WERI-Rb-1 (cell line): ENCODE results near the gene MEF2A.

Experiments used
- DNase-seq: peaks from one replicate; pipeline ENCODE4 v3.0.0-alpha.2; 2020
- H3K27ac ChIP-seq: fragments of 250-450 bp; sonication (Bioruptor Pico); 2 replicates; pipeline ENCODE4 v1.5.1; 2020; ENCODE audit warnings: mild to moderate bottlenecking, moderate library complexity
- H3K27me3 ChIP-seq: fragments of 250-450 bp; sonication (Bioruptor Pico); 2 replicates; pipeline ENCODE4 v1.5.1; 2021; ENCODE audit warnings: mild to moderate bottlenecking, low read depth, moderate library complexity; ENCODE audit not compliant: insufficient read depth, severe bottlenecking
- H3K36me3 ChIP-seq: fragments of 250-450 bp; sonication (Bioruptor Pico); 2 replicates; pipeline ENCODE4 v1.5.1; 2020; ENCODE audit warnings: mild to moderate bottlenecking, moderate library complexity
- H3K4me3 ChIP-seq: 2 replicates; pipeline ENCODE4 v1.5.1; 2011; ENCODE audit warnings: low read depth, mild to moderate bottlenecking, control low read depth, low read length
- H3K9me3 ChIP-seq: fragments of 250-450 bp; sonication (Bioruptor Pico); 2 replicates; pipeline ENCODE4 v1.5.1; 2021; ENCODE audit warnings: mild to moderate bottlenecking, moderate library complexity; ENCODE audit not compliant: severe bottlenecking
- CTCF ChIP-seq: IDR thresholded peaks from 2 replicates; pipeline ENCODE4 v1.5.1; 2011; ENCODE audit warnings: low read depth, mild to moderate bottlenecking, control low read depth, inconsistent platforms, low read length

The MEF2A gene

GRCh38 chr15:99683000-99683670, 117.4 kb downstream of the MEF2A start:
- H3K27ac ChIP-seq: no peak overlapping the region
- no peak for DNase-seq
- peaks cover 7% of the 10 kb centered on the region for H3K9me3 ChIP-seq
- no peak overlapping the region for H3K4me3 ChIP-seq
- no peak for TF ChIP-seq CTCF
- no peaks in the 10 kb centered on the region for H3K27me3 ChIP-seq
- peaks cover 13% of the 10 kb centered on the region for H3K36me3 ChIP-seq

- H3K36me3 ChIP-seq: peaks cover 12% of the 10 kb centered on the region
These were observed 120.5 kb downstream of the MEF2A start for GRCh38 chr15:99686290-99686689.

GRCh38 chr15:99692825-99693224, 127.0 kb downstream of the MEF2A start:
- no peaks in the 10 kb centered on the region for H3K27me3 ChIP-seq
- peaks cover 8% of the 10 kb centered on the region for H3K36me3 ChIP-seq
- TF ChIP-seq CTCF: no peak
- no peak for DNase-seq
- H3K27ac ChIP-seq: no peak overlapping the region
- H3K4me3 ChIP-seq: no peak overlapping the region
- no peaks in the 10 kb centered on the region for H3K9me3 ChIP-seq

More at GRCh38 chr15:99686290-99686689, 120.5 kb downstream of the MEF2A start:
- Histone ChIP-seq H3K27ac (no peak overlapping the region), H3K4me3 (no peak overlapping the region), H3K27me3 (no peaks in the 10 kb centered on the region), H3K9me3 (peaks cover 7% of the 10 kb centered on the region)
- no peak for DNase-seq
- no peak for TF ChIP-seq CTCF

- no peak for TF ChIP-seq CTCF
- Histone ChIP-seq H3K27ac (no peak overlapping the region), H3K36me3 (peaks cover 2% of the 10 kb centered on the region)
These were observed 130.3 kb downstream of the MEF2A start for GRCh38 chr15:99696096-99696495.

GRCh38 chr15:99702895-99703602, 137.3 kb downstream of the MEF2A start:
- H3K9me3 ChIP-seq: no peaks in the 10 kb centered on the region
- no peak overlapping the region for H3K4me3 ChIP-seq
- DNase-seq: no peak
- H3K36me3 ChIP-seq: peaks cover 5% of the 10 kb centered on the region; the same call in 1 of the 2 replicates
- no peak for TF ChIP-seq CTCF
- no peaks in the 10 kb centered on the region for H3K27me3 ChIP-seq
- H3K27ac ChIP-seq: no peak overlapping the region

More at GRCh38 chr15:99696096-99696495, 130.3 kb downstream of the MEF2A start:
- Histone ChIP-seq H3K27me3 (no peaks in the 10 kb centered on the region), H3K4me3 (no peak overlapping the region), H3K9me3 (no peaks in the 10 kb centered on the region)
- DNase-seq: no peak
